SK-N-SH (cell line): ENCODE results near the gene MX1.

ENCODE experiments used
- CHD2 ChIP-seq: fragments of 150-350 bp; IDR thresholded peaks from 2 replicates; pipeline ENCODE4 v1.6.1; 2018; ENCODE audit warnings: low read length; ENCODE audit not compliant: partially characterized antibody
- CTCF ChIP-seq: fragments of 200-600 bp; sonication (generic); IDR thresholded peaks from 2 replicates; pipeline ENCODE4 v1.6.1; 2017; ENCODE audit warnings: antibody characterized with exemption, mild to moderate bottlenecking, moderate library complexity
- FOXM1 ChIP-seq: IDR thresholded peaks from 2 replicates; pipeline ENCODE4 v1.4.0; 2012; ENCODE audit warnings: low read depth, mild to moderate bottlenecking
- GABPA ChIP-seq: IDR thresholded peaks from 2 replicates; pipeline ENCODE4 v1.4.0; 2012; ENCODE audit warnings: low read depth, mild to moderate bottlenecking
- GATA2 ChIP-seq: sonication (generic); formaldehyde crosslinking; IDR thresholded peaks from 2 replicates; pipeline ENCODE4 v1.5.0; 2020; ENCODE audit warnings: mild to moderate bottlenecking, missing genetic modification reagents
- JUND ChIP-seq: IDR thresholded peaks from 2 replicates; pipeline ENCODE4 v1.4.0; 2012
- MAX ChIP-seq: IDR thresholded peaks from 2 replicates; pipeline ENCODE4 v1.4.0; 2012; ENCODE audit warnings: low read depth
- POLR2AphosphoS5 ChIP-seq: IDR thresholded peaks from 2 replicates; pipeline ENCODE4 v1.6.1; 2012; ENCODE audit warnings: low read depth, low read length
- RAD21 ChIP-seq: IDR thresholded peaks from 2 replicates; pipeline ENCODE4 v1.6.1; 2012; ENCODE audit warnings: mild to moderate bottlenecking, low read length
- REST ChIP-seq: IDR thresholded peaks from 2 replicates; pipeline ENCODE4 v1.6.1; 2012; ENCODE audit warnings: mild to moderate bottlenecking, low read depth, low read length, moderate library complexity
- TAF1 ChIP-seq: IDR thresholded peaks from 2 replicates; pipeline ENCODE4 v1.6.1; 2012; ENCODE audit warnings: low read depth, mild to moderate bottlenecking, low read length, moderate library complexity, borderline replicate concordance
- YY1 ChIP-seq: IDR thresholded peaks from 2 replicates; pipeline ENCODE4 v1.4.0; 2012; ENCODE audit warnings: low read depth, mild to moderate bottlenecking
- ZBTB33 ChIP-seq: IDR thresholded peaks from 2 replicates; pipeline ENCODE4 v1.4.0; 2012; ENCODE audit warnings: low read depth, borderline replicate concordance

GRCh38 chr21:41475714-41476420, 49.8 kb downstream of the MX1 start:
- TF ChIP-seq GATA2 (CRISPR knock-in tag) (no peak), ZBTB33 (no peak), MAX (no peak), JUND (no peak), YY1 (no peak), REST (no peak), CTCF (no peak), POLR2AphosphoS5 (no peak), RAD21 (no peak), CHD2 (no peak), TAF1 (no peak), GABPA (no peak), FOXM1 (no peak)
